ENCODE results near the gene VSX1.

The VSX1 gene

DNA sequence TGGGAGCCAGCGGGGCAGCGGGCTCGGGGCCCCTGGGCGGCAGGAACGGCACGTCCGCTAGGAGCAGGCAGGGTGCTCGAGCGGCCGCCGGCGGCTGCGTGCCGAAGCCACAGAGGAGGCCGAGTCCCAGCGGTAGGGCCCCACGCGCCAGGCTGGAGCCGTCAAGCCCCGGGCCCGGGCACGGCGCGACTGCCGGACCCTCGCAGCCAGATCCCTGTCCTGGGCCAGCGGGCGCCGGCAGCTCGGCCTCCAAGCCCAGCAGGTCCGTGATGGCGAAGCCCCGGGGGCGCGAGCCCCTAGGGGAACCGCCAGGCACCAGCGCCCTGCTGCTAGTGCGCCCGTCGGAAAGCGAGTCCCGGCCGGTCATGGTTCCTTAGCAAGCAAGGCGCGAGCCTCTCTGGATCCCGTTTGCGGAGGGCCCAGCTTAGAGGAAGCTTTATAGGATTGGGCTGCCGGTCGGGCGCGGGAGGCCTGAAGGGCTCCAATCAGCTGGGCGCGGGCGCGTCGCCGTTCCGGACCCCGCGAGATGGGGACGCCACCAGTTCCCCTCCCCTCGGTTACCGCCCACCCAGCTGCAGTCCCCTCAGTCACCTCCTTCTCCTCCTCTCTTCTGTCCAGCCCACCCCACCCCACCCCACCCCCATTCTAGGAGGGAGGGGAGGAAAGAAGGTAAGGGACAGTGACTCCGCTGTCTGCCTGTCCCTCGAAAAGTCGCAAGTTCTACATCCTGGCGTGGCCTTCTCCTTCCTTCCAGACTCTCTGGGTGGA lies at the start of gene VSX1:
VSX1 (minus strand) TSS at position 412 of the 768 bp plus-strand sequence; CDS start at position 367, 45 bp downstream.
- Histone ChIP-seq H3K4me1 (ENCODE audit: control insufficient read depth, insufficient read depth, low read length) (peaks cover 2% of the 10 kb centered on the region; the same call in 1 of the 2 replicates), H3K9me3 (ENCODE audit: control insufficient read depth, insufficient read depth, low read length) (no peaks in the 10 kb centered on the region), H3K27ac (ENCODE audit: low read length) (no peak within 1 kb of the TSS), H3K4me3 (ENCODE audit: low read length) (peak within 1 kb of the TSS; percentile 38; the same call in 1 of the 2 replicates), H3K27me3 (ENCODE audit: control insufficient read depth, insufficient read depth, low read length) (peaks cover 60% of the 10 kb centered on the region), H3K36me3 (ENCODE audit: control insufficient read depth, insufficient read depth, low read length) (no peaks in the 10 kb centered on the region)
- no CpG with 5 or more reads among the region's 67 CpGs for WGBS (ENCODE audit: insufficient coverage, insufficient read length)
- no peak for DNase-seq (ENCODE audit: low read depth, low spot score)

DNA sequence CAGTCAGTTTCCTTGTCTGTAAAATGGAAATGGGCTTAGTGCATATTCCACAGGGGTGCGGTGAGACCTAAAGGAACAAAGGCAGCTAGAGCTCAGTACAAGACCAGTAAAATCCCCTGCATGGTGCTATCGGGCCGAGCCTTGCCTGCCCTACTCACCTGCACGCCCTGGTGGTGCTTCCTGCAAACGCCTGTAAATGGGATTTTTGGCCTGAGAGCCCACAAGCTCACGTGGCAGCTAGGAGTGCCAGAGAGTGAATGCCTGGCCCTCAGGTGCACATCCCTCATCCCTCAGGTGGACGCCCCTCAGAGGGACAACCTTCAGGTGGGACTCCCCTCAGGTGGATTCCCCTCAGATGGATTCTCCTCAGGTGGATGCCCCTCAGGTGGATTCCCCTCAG lies 48.0 kb upstream of the VSX1 start:
- WGBS (ENCODE audit: insufficient coverage, insufficient read length) = no CpG with 5 or more reads among the region's 7 CpGs

DNA sequence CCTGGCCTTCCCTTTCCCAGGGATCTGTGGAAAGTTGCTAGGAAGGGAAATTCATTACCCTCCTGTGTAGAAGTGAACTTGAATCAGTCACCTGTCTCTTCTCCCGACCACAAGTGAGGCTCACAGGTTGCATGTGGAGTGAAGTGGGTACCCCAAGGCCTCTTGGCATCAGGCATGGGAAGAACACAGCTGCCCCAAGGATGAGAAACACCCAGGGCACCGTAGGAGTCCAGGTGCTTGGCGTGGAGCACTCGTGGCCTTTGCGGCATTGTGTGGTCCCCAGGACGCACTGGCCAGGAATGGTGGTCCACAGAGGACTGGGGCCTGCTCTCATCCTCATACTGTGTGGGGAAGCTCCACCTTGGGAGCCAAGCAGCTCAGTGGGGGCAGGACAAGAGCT lies 47.5 kb upstream of the VSX1 start:
- H3K4me1 ChIP-seq (ENCODE audit: control insufficient read depth, insufficient read depth, low read length) = no peaks in the 10 kb centered on the region
- WGBS (ENCODE audit: insufficient coverage, insufficient read length) = no CpG with 5 or more reads among the region's 6 CpGs
- H3K27me3 ChIP-seq (ENCODE audit: control insufficient read depth, insufficient read depth, low read length) = no peaks in the 10 kb centered on the region
- no peaks in the 10 kb centered on the region for H3K9me3 ChIP-seq (ENCODE audit: control insufficient read depth, insufficient read depth, low read length)
- no peak for DNase-seq (ENCODE audit: low read depth, low spot score)
- H3K36me3 ChIP-seq (ENCODE audit: control insufficient read depth, insufficient read depth, low read length) = no peaks in the 10 kb centered on the region
- no peak overlapping the region for H3K27ac ChIP-seq (ENCODE audit: low read length)
- H3K4me3 ChIP-seq (ENCODE audit: low read length) = no peak overlapping the region

More for the DNA sequence above, 48.0 kb upstream of the VSX1 start:
- Histone ChIP-seq H3K27ac (ENCODE audit: low read length) (no peak overlapping the region), H3K27me3 (ENCODE audit: control insufficient read depth, insufficient read depth, low read length) (no peaks in the 10 kb centered on the region), H3K9me3 (ENCODE audit: control insufficient read depth, insufficient read depth, low read length) (no peaks in the 10 kb centered on the region), H3K4me3 (ENCODE audit: low read length) (no peak overlapping the region), H3K4me1 (ENCODE audit: control insufficient read depth, insufficient read depth, low read length) (no peaks in the 10 kb centered on the region), H3K36me3 (ENCODE audit: control insufficient read depth, insufficient read depth, low read length) (no peaks in the 10 kb centered on the region)
- DNase-seq (ENCODE audit: low read depth, low spot score) = no peak

DNA sequence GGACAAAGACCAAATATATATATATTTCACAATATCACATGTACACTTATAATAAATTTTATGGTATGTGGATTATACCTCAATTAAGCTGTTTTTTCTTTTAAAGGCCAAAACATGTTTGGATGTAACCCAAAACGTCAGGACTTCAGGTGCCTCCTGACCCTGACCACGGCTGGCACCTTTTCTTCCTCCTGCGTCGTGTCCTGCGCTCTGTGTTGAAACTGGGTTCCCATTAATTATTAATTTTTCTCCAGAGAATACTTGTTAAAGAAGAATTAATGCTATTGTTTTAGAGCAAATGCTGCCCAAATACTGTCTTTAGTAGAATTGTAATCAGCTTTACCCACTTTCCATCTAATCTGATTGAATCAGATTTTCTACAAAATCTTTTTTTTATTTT lies 46.7 kb upstream of the VSX1 start:
- Histone ChIP-seq H3K9me3 (ENCODE audit: control insufficient read depth, insufficient read depth, low read length) (no peaks in the 10 kb centered on the region), H3K27ac (ENCODE audit: low read length) (no peak overlapping the region), H3K4me3 (ENCODE audit: low read length) (no peak overlapping the region), H3K27me3 (ENCODE audit: control insufficient read depth, insufficient read depth, low read length) (no peaks in the 10 kb centered on the region), H3K4me1 (ENCODE audit: control insufficient read depth, insufficient read depth, low read length) (no peaks in the 10 kb centered on the region), H3K36me3 (ENCODE audit: control insufficient read depth, insufficient read depth, low read length) (no peaks in the 10 kb centered on the region)
- no peak for DNase-seq (ENCODE audit: low read depth, low spot score)
- no CpG with 5 or more reads among the region's 5 CpGs for WGBS (ENCODE audit: insufficient coverage, insufficient read length)

- Histone ChIP-seq H3K9me3 (ENCODE audit: control insufficient read depth, insufficient read depth, low read length) (no peaks in the 10 kb centered on the region), H3K27me3 (ENCODE audit: control insufficient read depth, insufficient read depth, low read length) (no peaks in the 10 kb centered on the region), H3K4me3 (ENCODE audit: low read length) (no peak overlapping the region), H3K4me1 (ENCODE audit: control insufficient read depth, insufficient read depth, low read length) (no peaks in the 10 kb centered on the region), H3K36me3 (ENCODE audit: control insufficient read depth, insufficient read depth, low read length) (no peaks in the 10 kb centered on the region), H3K27ac (ENCODE audit: low read length) (no peak overlapping the region)
- DNase-seq (ENCODE audit: low read depth, low spot score) = no peak
- no CpG with 5 or more reads among the region's 4 CpGs for WGBS (ENCODE audit: insufficient coverage, insufficient read length)
These were observed 46.0 kb upstream of the VSX1 start for GRCh38 chr20:25127761-25128537.

DNA sequence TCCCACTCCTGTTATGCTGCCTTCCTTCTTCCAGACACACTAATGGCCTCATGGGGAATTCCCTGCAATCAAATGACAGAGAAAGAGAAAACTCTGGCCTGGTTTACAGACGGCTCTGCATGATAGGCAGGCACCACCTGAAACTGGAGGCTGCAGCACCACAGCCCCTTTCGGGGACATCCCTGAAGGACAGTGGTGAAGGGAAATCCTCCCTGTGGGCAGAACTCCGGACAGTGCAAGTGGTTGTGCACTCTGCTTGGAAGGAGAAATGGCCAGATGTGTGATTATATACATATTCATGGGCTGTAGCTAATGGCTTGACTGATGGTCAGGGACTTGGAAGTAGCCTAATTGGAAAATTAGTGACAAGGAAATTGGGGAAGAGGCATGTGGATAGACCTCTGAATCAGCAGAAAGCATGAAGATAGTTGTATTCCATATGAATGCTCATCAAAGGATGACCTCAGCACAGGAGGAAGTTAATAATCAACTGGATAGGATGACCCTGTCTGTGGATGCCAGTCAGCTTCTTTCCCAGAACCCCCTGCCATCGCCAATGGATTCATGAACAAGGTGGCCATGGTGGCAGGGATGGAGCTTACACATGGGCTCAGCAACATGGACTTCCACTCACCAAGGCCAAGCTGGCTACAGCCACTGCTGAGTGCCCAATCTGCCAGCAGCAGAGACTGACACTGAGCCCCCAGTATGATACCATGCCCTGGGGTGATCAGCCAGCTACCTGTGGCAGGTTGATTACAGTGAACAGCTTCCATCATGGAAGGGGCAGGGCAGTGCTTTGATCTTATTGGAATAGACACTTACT lies 44.5 kb upstream of the VSX1 start:
- no peaks in the 10 kb centered on the region for H3K9me3 ChIP-seq (ENCODE audit: control insufficient read depth, insufficient read depth, low read length)
- no peak for DNase-seq (ENCODE audit: low read depth, low spot score)
- H3K4me3 ChIP-seq (ENCODE audit: low read length) = no peak overlapping the region
- H3K36me3 ChIP-seq (ENCODE audit: control insufficient read depth, insufficient read depth, low read length) = no peaks in the 10 kb centered on the region
- no peaks in the 10 kb centered on the region for H3K27me3 ChIP-seq (ENCODE audit: control insufficient read depth, insufficient read depth, low read length)
- no CpG with 5 or more reads among the region's 4 CpGs for WGBS (ENCODE audit: insufficient coverage, insufficient read length)
- H3K4me1 ChIP-seq (ENCODE audit: control insufficient read depth, insufficient read depth, low read length) = no peaks in the 10 kb centered on the region
- H3K27ac ChIP-seq (ENCODE audit: low read length) = no peak overlapping the region

DNA sequence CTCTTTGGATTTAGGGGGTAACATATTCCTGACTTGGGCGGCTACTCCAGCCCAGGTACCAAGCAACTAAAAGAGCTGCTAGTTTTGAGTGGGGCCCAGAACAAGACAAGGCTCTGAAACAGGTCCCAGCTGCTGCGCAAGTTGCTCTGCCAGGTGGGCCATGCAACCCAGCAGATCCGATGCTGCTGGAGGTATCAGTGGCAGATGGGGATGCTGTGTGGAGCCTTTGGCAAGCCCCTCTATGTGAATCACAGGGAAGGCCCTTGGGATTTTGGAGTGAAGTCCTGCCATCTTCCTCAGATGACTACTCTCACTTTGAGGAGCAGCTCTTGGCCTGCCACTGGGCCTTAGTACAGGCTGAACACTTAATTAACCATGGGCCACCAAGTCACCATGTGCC lies 43.7 kb upstream of the VSX1 start:
- Histone ChIP-seq H3K36me3 (ENCODE audit: control insufficient read depth, insufficient read depth, low read length) (no peaks in the 10 kb centered on the region), H3K27me3 (ENCODE audit: control insufficient read depth, insufficient read depth, low read length) (no peaks in the 10 kb centered on the region), H3K9me3 (ENCODE audit: control insufficient read depth, insufficient read depth, low read length) (no peaks in the 10 kb centered on the region), H3K4me3 (ENCODE audit: low read length) (no peak overlapping the region), H3K4me1 (ENCODE audit: control insufficient read depth, insufficient read depth, low read length) (no peaks in the 10 kb centered on the region), H3K27ac (ENCODE audit: low read length) (no peak overlapping the region)
- no CpG with 5 or more reads among the region's 3 CpGs for WGBS (ENCODE audit: insufficient coverage, insufficient read length)
- DNase-seq (ENCODE audit: low read depth, low spot score) = no peak

DNA sequence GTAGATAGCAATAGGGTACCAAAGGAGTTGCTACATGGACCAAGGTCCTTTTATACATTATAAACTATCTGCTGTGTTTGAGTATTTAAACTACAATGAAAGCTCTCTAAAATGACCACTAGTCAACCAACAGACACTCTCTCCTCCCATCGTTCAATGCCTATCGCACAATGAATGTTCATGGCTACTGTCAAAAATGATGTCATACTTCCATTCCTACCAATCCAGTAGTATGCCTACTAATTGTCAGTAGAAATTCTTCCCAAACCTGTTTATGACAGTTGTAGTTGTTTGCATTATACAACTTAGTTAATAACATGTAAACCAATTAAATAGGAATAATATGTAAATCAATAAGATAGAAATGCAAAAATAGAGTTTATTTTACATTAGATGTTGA lies 39.0 kb upstream of the VSX1 start:
- Histone ChIP-seq H3K27me3 (ENCODE audit: control insufficient read depth, insufficient read depth, low read length) (no peaks in the 10 kb centered on the region), H3K27ac (ENCODE audit: low read length) (no peak overlapping the region), H3K4me3 (ENCODE audit: low read length) (no peak overlapping the region), H3K36me3 (ENCODE audit: control insufficient read depth, insufficient read depth, low read length) (no peaks in the 10 kb centered on the region), H3K4me1 (ENCODE audit: control insufficient read depth, insufficient read depth, low read length) (0 out of 2 replicates have a peak, but pooled peaks cover 2% of the 10 kb centered on the region), H3K9me3 (ENCODE audit: control insufficient read depth, insufficient read depth, low read length) (no peaks in the 10 kb centered on the region)
- WGBS (ENCODE audit: insufficient coverage, insufficient read length) = no CpG with 5 or more reads among the region's 2 CpGs
- DNase-seq (ENCODE audit: low read depth, low spot score) = no peak

GRCh38 chr20:25120457-25120856 lies 38.5 kb upstream of the VSX1 start:
- no peak for DNase-seq (ENCODE audit: low read depth, low spot score)
- H3K4me3 ChIP-seq (ENCODE audit: low read length) = no peak overlapping the region
- no peaks in the 10 kb centered on the region for H3K36me3 ChIP-seq (ENCODE audit: control insufficient read depth, insufficient read depth, low read length)
- 0 out of 2 replicates have a peak, but pooled peaks cover 2% of the 10 kb centered on the region for H3K4me1 ChIP-seq (ENCODE audit: control insufficient read depth, insufficient read depth, low read length)
- no peaks in the 10 kb centered on the region for H3K27me3 ChIP-seq (ENCODE audit: control insufficient read depth, insufficient read depth, low read length)
- H3K9me3 ChIP-seq (ENCODE audit: control insufficient read depth, insufficient read depth, low read length) = no peaks in the 10 kb centered on the region
- WGBS (ENCODE audit: insufficient coverage, insufficient read length) = no CpG with 5 or more reads among the region's 3 CpGs
- no peak overlapping the region for H3K27ac ChIP-seq (ENCODE audit: low read length)

- no peaks in the 10 kb centered on the region for H3K36me3 ChIP-seq (ENCODE audit: control insufficient read depth, insufficient read depth, low read length)
- DNase-seq (ENCODE audit: low read depth, low spot score) = no peak
- no peaks in the 10 kb centered on the region for H3K27me3 ChIP-seq (ENCODE audit: control insufficient read depth, insufficient read depth, low read length)
- no peak overlapping the region for H3K27ac ChIP-seq (ENCODE audit: low read length)
- no peaks in the 10 kb centered on the region for H3K9me3 ChIP-seq (ENCODE audit: control insufficient read depth, insufficient read depth, low read length)
- no peak overlapping the region for H3K4me3 ChIP-seq (ENCODE audit: low read length)
- WGBS (ENCODE audit: insufficient coverage, insufficient read length) = no CpG with 5 or more reads among the region's 7 CpGs
- 0 out of 2 replicates have a peak, but pooled peaks cover 2% of the 10 kb centered on the region for H3K4me1 ChIP-seq (ENCODE audit: control insufficient read depth, insufficient read depth, low read length)
These were observed 36.6 kb upstream of the VSX1 start for GRCh38 chr20:25118529-25118928.
